ENCODE measurements around the gene LHFPL3.
A peak's percentile ranks its signal among the peaks of the same experiment; 100 is the strongest.

The LHFPL3 gene

DNA sequence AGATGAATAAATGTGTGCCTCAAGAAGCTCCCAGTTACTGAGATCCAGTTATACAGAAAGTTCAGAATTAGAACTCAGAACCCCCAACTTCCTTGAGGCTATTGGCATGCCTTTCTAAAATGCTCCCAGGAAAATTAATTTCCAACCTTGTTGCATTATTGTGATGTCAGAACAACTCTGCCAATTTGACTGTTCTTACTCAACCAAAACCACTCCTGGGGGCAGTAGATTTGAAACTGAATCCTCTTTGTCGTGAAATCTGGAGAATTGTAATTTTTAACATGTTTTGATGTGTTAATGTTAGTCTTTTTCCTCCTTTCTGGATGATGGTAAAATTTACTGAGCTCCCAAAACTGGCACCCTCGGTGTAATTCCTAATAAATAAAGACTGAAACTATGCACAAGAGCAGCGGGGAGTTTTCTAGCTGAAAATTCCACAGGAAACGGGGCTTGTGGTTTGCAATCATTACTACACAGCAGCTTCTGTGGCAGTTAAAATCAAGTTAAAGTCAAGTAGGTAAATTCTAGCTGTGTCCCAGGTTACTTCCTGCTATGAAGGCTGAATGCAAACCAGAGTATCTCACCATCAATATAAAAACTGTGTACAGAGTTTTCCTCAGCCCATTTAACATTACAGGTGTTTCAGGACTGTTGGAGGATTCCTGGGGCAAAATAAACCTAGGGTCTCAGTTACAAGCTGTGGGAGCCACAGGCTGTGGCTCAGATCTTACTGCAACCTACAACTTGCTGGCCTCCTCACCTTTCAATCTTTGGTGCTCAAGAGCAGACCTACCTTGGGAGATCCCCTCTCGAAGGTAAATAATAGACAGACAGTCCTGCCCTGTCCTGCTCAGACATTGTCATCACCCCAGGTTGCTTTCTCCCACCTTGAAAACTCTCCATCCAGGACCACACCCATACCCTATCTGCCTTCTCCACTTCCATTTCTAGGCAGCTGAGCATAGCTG, 529.3 kb downstream of the LHFPL3 start:
- DNase-seq: no peak

GRCh38 chr7:104859754-104860426, 531.5 kb downstream of the LHFPL3 start:
- no peak for DNase-seq

DNA sequence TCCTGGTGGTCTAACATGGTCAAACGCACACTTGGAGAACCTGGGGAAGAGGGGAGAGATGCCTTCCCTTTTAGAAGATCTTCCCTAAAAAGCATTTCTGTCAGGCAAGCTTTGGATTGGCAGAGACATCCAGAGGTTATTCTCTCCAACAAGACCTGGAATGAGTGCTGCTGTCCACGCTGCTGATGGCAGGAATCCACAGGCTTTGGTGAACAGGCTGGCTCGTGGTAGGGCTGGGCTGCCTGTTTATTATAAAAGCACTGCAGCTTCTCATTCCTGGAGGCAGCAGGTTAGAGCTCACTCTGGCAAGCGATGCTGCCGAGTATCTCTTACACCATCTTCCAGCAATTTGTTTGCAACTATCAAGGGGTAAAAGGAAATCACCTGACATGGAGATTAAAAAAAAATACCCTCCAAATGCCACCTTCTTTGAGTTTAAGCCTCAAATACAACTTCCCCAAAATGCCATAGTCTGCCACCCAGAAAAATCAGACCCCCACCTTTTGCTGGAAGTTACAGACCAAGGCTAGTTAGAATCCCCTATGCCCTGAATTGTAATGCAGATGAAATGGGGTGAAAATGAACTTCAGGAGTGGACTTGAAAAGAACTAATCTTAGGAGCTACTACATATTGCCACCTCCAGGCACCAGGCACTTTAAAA, 533.5 kb downstream of the LHFPL3 start:
- DNase-seq: no peak

- DNase-seq: no peak
Observed at GRCh38 chr7:104862719-104863118, 534.3 kb downstream of the LHFPL3 start.

DNA sequence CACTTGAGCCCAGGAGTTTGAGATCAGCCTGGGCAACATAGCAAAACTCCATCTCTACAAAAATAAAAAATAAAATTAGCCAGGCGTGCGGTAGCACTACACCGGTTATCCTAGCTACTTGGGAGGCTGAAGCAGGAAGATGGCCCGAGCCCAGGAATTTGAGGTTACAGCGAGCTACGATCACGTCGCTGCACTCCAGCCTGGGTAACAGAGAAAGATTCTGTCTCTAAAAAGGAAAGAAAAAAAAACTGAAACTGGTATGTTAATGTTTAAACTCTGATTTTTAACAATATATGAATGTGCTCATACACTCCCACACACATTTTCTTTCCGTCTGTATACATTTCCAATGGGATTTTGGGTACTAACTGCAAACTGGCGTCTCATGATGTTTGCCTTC, 545.0 kb downstream of the LHFPL3 start:
- DNase-seq: no peak

DNA sequence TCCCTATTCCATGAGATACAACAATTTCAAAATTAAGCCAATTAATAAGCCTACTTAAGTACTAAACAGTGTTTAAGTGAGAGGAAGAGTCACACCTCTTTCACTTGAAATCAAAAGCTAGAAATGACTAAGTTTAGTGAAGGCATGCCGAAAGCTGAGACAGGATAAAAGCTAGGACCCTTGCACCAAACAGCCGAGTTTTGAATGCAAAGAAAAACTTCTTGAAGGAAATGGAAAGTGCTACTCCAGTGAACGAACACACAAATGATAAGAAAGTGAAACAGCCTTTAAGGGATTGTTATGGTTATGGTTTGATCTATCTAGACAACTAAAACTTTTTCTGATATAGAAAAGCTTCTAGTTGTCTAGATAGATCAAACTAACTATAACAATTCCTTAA, 550.2 kb downstream of the LHFPL3 start:
- DNase-seq: no peak

DNA sequence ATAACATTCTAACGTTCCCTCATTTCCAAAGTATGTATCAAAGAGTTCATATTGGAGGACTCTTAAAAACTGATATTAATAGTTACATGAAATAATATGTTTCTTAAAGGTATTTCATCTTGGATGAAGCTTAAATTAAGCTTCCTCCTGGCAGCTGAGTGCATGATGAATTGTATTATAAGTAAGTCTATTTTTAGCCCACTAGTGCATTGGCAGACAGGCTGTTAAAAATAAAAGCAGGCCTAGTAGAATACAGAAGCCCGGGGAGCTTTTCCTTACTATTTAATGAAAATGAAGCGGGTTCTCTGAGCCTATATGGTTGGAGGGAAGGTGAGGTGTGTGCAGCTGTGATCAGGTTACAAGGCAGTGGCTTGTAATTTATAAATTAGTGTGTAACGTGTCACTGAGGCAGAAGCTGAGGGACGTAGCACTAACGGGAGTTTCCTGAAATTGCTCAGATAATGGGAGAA, 554.9 kb downstream of the LHFPL3 start:
- DNase-seq: no peak

DNA sequence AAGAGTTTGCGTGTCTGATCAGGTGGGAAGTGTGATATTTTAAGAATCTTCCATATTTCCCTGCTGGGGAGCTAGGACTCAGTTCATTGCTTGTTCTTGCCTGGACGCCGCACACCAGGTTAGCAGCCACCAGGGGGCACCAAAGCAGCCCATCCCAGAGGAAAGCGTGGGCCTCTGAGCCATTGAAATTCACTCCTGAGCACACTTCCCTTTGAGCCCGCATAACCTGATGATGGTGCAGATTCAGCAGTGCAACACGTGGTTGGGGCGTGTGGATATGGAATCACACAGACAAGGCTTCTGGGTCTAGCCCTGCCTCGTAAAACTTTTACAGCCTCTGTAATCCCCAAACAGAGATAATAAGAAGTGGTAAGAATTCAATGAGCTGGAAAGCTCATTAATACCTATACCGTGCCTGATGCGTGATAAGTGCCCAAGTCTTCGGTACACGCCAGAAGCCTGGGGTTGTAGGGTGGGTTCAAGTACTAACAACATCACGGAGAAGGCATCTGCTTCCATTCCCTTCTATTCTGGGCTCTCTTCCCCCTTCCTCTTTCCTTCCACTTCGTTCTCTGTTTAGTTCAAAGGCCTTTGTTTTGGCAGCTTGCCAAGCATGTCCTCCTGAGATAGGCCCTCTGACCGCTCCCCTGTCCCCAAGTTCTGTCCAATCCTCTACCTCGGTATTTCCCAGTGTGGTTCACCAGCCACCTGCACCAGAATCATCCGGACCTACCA, 555.5 kb downstream of the LHFPL3 start:
- peak; percentile 37 to 63 (median 52) for DNase-seq

GRCh38 chr7:104886651-104887050, 558.2 kb downstream of the LHFPL3 start:
- no peak for DNase-seq

GRCh38 chr7:104890216-104890615, 561.8 kb downstream of the LHFPL3 start:
- DNase-seq: no peak

GRCh38 chr7:104891949-104892348, 563.5 kb downstream of the LHFPL3 start:
- DNase-seq: no peak

- DNase-seq: no peak
Observed at GRCh38 chr7:104894314-104894713, 565.9 kb downstream of the LHFPL3 start.

GRCh38 chr7:104894726-104895521, 566.5 kb downstream of the LHFPL3 start:
- DNase-seq: no peak

GRCh38 chr7:104895522-104896236, 567.3 kb downstream of the LHFPL3 start:
- DNase-seq: no peak

DNA sequence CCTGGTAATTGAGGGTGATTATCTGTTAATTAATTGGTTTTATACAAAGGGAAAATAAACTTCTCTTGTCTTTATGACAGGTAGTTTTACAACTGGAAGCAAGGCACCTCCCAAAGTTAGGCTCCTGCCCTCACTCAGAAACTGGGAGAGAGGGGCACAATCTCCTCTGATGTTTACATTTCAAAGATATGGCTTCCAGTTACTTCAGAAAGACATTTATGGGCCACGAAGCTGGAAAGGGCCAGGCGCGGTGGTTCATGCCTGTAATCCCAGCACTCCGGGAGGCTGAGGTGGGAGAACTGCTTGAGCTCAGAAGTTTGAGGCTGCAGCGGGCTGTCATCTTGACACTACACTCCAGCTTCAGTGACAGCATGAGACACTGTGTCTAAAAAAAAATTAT, 570.0 kb downstream of the LHFPL3 start:
- DNase-seq: no peak

GRCh38 chr7:104900525-104901239, 572.3 kb downstream of the LHFPL3 start:
- no peak for DNase-seq

GRCh38 chr7:104901240-104901619, 572.8 kb downstream of the LHFPL3 start:
- no peak for DNase-seq

DNA sequence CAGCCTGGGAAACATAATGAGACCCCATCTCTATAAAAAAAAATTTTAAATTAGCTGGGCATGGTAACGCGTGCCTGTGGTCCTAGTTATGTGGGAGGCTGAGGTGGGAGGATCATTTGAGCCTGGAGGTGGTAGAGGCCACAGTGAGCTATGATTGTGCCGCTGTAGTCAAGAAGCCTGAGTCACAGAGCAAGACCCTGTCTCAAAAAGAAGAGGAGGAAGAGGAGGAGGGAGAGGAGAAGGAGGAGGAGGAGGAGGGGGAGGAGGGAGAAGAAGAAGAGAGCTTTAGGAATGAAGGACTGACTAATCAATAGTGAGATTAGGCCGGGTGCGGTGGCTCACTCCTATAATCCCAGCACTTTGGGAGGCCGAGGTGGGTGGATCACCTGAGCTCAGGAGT, 573.8 kb downstream of the LHFPL3 start:
- no peak for DNase-seq

- DNase-seq: no peak
Observed at GRCh38 chr7:104903044-104903443, 574.6 kb downstream of the LHFPL3 start.

GRCh38 chr7:104903846-104904245, 575.4 kb downstream of the LHFPL3 start:
- DNase-seq: no peak

- DNase-seq: no peak
Observed at GRCh38 chr7:104906032-104906431, 577.6 kb downstream of the LHFPL3 start.

All from activated CD4-positive, CD25-positive, alpha-beta regulatory T cell (primary cell).